Measurements from ENCODE around the gene FANCM.

FANCM gene

DNA sequence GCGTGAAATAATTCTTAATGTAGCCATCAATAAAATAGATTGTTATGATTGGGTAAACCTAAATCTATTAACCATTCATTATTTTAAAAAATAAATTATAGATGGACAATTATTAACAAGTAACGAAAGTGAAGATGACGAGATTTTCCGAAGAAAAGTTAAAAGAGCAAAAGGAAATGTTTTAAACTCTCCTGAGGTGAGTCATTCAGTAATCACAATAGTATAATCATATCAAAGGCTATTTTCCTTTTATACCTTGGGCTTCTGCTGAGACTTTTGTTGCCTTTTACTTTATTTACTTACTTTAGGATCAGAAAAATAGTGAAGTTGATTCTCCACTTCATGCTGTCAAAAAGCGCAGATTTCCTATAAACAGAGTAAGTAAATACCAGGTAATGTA lies 45.6 kb downstream of the FANCM start:
- H3K4me3 ChIP-seq (ENCODE audit: low read depth, low read length): no peak overlapping the region
- TF ChIP-seq, protein P1, sequence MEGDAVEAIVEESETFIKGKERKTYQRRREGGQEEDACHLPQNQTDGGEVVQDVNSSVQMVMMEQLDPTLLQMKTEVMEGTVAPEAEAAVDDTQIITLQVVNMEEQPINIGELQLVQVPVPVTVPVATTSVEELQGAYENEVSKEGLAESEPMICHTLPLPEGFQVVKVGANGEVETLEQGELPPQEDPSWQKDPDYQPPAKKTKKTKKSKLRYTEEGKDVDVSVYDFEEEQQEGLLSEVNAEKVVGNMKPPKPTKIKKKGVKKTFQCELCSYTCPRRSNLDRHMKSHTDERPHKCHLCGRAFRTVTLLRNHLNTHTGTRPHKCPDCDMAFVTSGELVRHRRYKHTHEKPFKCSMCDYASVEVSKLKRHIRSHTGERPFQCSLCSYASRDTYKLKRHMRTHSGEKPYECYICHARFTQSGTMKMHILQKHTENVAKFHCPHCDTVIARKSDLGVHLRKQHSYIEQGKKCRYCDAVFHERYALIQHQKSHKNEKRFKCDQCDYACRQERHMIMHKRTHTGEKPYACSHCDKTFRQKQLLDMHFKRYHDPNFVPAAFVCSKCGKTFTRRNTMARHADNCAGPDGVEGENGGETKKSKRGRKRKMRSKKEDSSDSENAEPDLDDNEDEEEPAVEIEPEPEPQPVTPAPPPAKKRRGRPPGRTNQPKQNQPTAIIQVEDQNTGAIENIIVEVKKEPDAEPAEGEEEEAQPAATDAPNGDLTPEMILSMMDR (IDR thresholded peaks at IDR 0.05; ENCODE audit: borderline replicate concordance, insufficient read depth, low read depth, low read length): no peak

DNA sequence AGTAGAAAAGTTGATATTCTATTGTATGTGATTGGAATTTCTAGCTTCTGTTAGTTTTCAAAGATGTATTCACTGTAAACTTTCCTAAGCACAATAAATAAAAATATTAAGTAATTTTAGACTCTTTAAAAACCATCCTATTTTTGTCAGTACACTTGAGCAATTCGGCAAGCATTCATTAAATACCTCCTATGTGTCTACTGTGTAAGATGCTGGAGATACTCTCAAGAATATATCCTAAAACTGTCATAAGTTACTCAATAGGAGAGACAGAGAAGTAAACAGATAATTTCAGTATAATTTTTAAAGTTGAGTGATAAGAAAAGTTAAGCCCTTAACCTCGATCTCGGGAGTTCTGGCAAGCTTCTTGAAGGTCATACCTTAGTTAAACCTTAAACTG lies 46.1 kb downstream of the FANCM start:
- TF ChIP-seq, protein P1 (IDR thresholded peaks at IDR 0.05; ENCODE audit: borderline replicate concordance, insufficient read depth, low read depth, low read length): no peak

DNA sequence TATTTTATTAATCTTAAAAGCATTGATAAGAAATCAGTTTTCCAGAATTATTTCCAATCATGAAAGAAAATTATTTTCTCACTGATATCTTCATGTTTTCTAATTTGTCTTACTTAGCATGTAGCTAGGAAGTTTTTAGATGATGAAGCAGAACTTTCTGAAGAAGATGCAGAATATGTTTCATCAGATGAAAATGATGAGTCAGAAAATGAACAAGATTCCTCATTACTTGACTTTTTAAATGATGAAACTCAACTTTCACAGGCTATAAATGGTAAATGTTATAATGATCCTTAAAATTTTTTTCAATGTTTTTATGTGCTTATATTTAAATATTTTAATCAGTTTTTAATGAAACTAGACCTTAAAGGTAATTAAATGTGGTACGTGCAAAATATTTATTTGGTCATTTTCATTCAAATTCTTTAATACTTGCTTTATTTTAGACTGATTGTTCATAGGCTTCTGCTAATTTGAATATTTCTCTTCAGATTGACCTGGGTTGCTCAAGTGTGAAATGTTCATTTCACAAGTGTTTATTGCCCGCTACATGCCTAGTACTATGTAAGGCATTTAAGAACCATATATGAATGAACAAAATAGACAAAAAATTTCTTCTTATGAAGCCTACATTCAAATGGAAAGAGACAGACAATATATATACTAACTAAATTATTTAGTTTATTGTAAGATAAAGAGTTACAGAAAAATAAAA lies 49.5 kb downstream of the FANCM start:
- H3K4me3 ChIP-seq (ENCODE audit: low read depth, low read length): no peak overlapping the region
- TF ChIP-seq, protein P1 (IDR thresholded peaks at IDR 0.05; ENCODE audit: borderline replicate concordance, insufficient read depth, low read depth, low read length): no peak

More for the DNA sequence above, 46.1 kb downstream of the FANCM start:
- no peak overlapping the region for H3K4me3 ChIP-seq (ENCODE audit: low read depth, low read length)

DNA sequence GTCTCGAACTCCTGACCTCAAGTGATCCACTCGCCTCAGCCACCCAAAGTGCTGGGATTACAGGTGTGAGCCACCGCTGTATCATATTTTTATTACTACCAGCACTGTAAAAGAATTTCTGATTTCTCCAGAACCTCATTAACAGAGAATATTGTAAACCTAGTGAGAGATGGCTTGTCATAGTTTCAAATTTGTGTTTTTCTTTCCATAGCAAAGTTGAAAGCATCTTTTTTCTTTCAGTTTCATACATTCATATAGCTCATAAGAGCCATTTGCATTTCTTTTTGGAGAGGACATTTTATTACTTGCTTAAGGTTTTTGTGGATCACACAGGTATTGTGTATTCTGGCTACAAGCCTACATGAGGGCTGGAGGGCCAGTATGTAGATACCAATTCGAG lies 59.2 kb downstream of the FANCM start:
- H3K4me3 ChIP-seq (ENCODE audit: low read depth, low read length): no peak overlapping the region
- TF ChIP-seq, protein P1 (IDR thresholded peaks at IDR 0.05; ENCODE audit: borderline replicate concordance, insufficient read depth, low read depth, low read length): no peak

DNA sequence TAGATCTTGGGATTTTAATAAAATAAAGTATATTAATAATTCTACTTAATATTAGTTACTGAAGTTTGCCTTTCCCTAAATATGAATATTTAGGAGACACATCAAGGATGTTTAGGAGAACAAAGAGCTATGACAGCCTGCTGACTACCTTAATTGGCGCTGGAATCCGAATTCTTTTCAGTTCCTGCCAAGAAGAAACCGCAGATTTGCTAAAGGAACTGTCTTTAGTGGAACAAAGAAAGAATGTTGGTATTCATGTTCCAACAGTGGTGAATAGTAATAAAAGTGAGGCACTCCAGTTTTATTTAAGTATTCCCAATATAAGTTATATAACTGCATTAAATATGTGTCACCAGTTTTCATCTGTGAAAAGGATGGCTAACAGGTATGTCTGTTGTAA lies 62.8 kb downstream of the FANCM start:
- TF ChIP-seq, protein P1 (IDR thresholded peaks at IDR 0.05; ENCODE audit: borderline replicate concordance, insufficient read depth, low read depth, low read length): no peak
- no peak overlapping the region for H3K4me3 ChIP-seq (ENCODE audit: low read depth, low read length)

DNA sequence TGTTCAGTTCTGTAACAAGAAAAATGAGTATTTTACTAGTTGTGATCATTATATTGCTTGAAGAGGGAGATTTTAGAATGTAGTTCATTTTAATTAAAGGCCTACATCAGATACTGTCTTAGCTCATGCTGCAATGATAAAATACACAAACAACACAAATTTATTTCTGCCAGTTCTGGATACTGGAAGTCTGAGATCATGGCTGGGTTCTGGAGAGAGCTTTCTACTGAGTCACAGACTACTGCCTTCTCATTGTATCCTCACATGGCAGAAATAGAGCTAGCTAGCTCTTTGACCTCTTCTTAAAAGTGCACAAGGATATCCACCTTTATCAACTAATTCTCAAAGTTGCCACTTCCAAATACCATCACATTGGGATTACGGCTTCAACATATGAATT lies 63.5 kb downstream of the FANCM start:
- H3K4me3 ChIP-seq (ENCODE audit: low read depth, low read length): no peak overlapping the region
- TF ChIP-seq, protein P1 (IDR thresholded peaks at IDR 0.05; ENCODE audit: borderline replicate concordance, insufficient read depth, low read depth, low read length): no peak

DNA sequence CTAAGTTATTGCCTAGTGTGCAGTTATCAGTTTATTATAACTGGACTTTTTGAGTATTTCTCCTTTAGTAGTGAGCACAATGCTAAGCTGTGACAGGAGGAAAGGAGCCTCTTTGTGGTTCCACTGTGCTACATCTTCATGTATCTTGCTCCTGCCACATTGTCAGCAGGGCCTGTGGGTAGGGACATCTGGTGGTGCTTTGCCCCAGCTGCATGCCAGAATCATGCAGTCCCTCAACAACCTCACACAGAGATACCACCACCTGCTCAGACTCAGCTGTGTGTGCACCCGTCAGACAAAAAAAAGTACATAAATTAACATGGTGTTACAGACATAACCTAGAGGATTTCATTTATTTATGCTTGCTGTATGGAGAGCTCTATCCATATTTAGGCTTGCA lies 66.2 kb downstream of the FANCM start:
- TF ChIP-seq, protein P1 (IDR thresholded peaks at IDR 0.05; ENCODE audit: borderline replicate concordance, insufficient read depth, low read depth, low read length): peak; percentile 34; the same call in 1 of the 2 replicates
- no peak overlapping the region for H3K4me3 ChIP-seq (ENCODE audit: low read depth, low read length)
